WTC11 (cell line): ENCODE measurements around the gene C6orf120. TPM values are rescaled to one million over a fixed set of nuclear protein-coding genes. Genes with fewer than 3 reads are reported as not detected.

Experiments used
- ARID4B ChIP-seq: sonication (generic); formaldehyde crosslinking; IDR thresholded peaks from 2 replicates; pipeline ENCODE4 v1.8.0; 2023; ENCODE audit warnings: missing genetic modification reagents, mild to moderate bottlenecking, borderline replicate concordance
- CREB1 ChIP-seq: sonication (generic); formaldehyde crosslinking; IDR thresholded peaks from 2 replicates; pipeline ENCODE4 v1.8.0; 2023; ENCODE audit warnings: mild to moderate bottlenecking, missing genetic modification reagents
- E2F5 ChIP-seq: sonication (generic); formaldehyde crosslinking; IDR thresholded peaks from 2 replicates; pipeline ENCODE4 v1.8.1; 2022; ENCODE audit warnings: mild to moderate bottlenecking, moderate library complexity, missing genetic modification reagents
- ERG ChIP-seq: fragments of 250-450 bp; sonication (Bioruptor Pico); IDR thresholded peaks from 2 replicates; pipeline ENCODE4 v1.8.0; 2021; ENCODE audit warnings: mild to moderate bottlenecking
- FOXJ3 ChIP-seq: sonication (generic); formaldehyde crosslinking; IDR thresholded peaks from 2 replicates; pipeline ENCODE4 v1.9.0; 2021; ENCODE audit warnings: missing genetic modification reagents, mild to moderate bottlenecking, borderline replicate concordance
- FOXK1 ChIP-seq: sonication (generic); formaldehyde crosslinking; IDR thresholded peaks from 2 replicates; pipeline ENCODE4 v1.8.0; 2022; ENCODE audit warnings: mild to moderate bottlenecking, moderate library complexity, missing genetic modification reagents
- GTF2I ChIP-seq: fragments of 250-450 bp; sonication (Bioruptor Pico); conservative IDR thresholded peaks from 2 replicates; pipeline ENCODE4 v1.4.0; 2021; ENCODE audit warnings: mild to moderate bottlenecking
- IRF1 ChIP-seq: sonication (generic); formaldehyde crosslinking; IDR thresholded peaks from 2 replicates; pipeline ENCODE4 v1.8.0; 2023; ENCODE audit warnings: missing genetic modification reagents
- KAT7 ChIP-seq: sonication (generic); formaldehyde crosslinking; IDR thresholded peaks from 2 replicates; pipeline ENCODE4 v1.8.1; 2023; ENCODE audit warnings: missing genetic modification reagents, mild to moderate bottlenecking, borderline replicate concordance
- MXD4 ChIP-seq: fragments of 250-450 bp; sonication (Bioruptor Pico); IDR thresholded peaks from 2 replicates; pipeline ENCODE4 v1.8.0; 2021; ENCODE audit warnings: mild to moderate bottlenecking, moderate library complexity, borderline replicate concordance
- NFE2L1 ChIP-seq: sonication (generic); formaldehyde crosslinking; IDR thresholded peaks from 2 replicates; pipeline ENCODE4 v1.8.1; 2023; ENCODE audit warnings: missing genetic modification reagents
- NR2C2 ChIP-seq: sonication (generic); formaldehyde crosslinking; IDR thresholded peaks from 2 replicates; pipeline ENCODE4 v1.8.0; 2022; ENCODE audit warnings: mild to moderate bottlenecking, missing genetic modification reagents
- OVOL2 ChIP-seq: fragments of 250-450 bp; sonication (Bioruptor Pico); IDR thresholded peaks from 2 replicates; pipeline ENCODE4 v1.9.0; 2021; ENCODE audit warnings: mild to moderate bottlenecking, borderline replicate concordance
- RORB ChIP-seq: fragments of 250-450 bp; sonication (Bioruptor Pico); IDR thresholded peaks from 2 replicates; pipeline ENCODE4 v1.9.0; 2021; ENCODE audit warnings: mild to moderate bottlenecking
- SP1 ChIP-seq: sonication (generic); formaldehyde crosslinking; conservative IDR thresholded peaks from 2 replicates; pipeline ENCODE4 v1.8.1; 2022; ENCODE audit warnings: missing genetic modification reagents
- USF2 ChIP-seq: sonication (generic); formaldehyde crosslinking; IDR thresholded peaks from 2 replicates; pipeline ENCODE4 v1.8.1; 2023; ENCODE audit warnings: mild to moderate bottlenecking, missing genetic modification reagents, moderate library complexity
- ZNF263 ChIP-seq: sonication (generic); formaldehyde crosslinking; IDR thresholded peaks from 2 replicates; pipeline ENCODE4 v1.8.1; 2022; ENCODE audit warnings: low read depth, mild to moderate bottlenecking, moderate library complexity, missing genetic modification reagents
- total RNA-seq: library from RNA; stranded (reverse); gene quantifications from 3 replicates; pipeline ENCODE4 v1.2.3, GENCODE V29; 2021
- TF ChIP-seq, protein P1 (sequence below): fragments of 250-450 bp; sonication (Bioruptor Pico); IDR thresholded peaks from 2 replicates; pipeline ENCODE4 v1.9.0; 2021; ENCODE audit warnings: moderate library complexity, mild to moderate bottlenecking, inconsistent platforms, borderline replicate concordance
- TF ChIP-seq, protein P2 (sequence below): sonication (generic); formaldehyde crosslinking; IDR thresholded peaks from 2 replicates; pipeline ENCODE4 v1.8.0; 2022; ENCODE audit warnings: missing genetic modification reagents
- TF ChIP-seq, protein P3 (sequence below): sonication (generic); formaldehyde crosslinking; IDR thresholded peaks from 2 replicates; pipeline ENCODE4 v1.8.0; 2022; ENCODE audit warnings: mild to moderate bottlenecking, missing genetic modification reagents
- TF ChIP-seq, protein P4 (sequence below): sonication (generic); formaldehyde crosslinking; IDR thresholded peaks from 2 replicates; pipeline ENCODE4 v1.8.1; 2022; ENCODE audit warnings: missing genetic modification reagents, borderline replicate concordance

C6orf120 gene
- total RNA-seq, 1 experiment from 2014 or later, result 34.5 TPM

DNA sequence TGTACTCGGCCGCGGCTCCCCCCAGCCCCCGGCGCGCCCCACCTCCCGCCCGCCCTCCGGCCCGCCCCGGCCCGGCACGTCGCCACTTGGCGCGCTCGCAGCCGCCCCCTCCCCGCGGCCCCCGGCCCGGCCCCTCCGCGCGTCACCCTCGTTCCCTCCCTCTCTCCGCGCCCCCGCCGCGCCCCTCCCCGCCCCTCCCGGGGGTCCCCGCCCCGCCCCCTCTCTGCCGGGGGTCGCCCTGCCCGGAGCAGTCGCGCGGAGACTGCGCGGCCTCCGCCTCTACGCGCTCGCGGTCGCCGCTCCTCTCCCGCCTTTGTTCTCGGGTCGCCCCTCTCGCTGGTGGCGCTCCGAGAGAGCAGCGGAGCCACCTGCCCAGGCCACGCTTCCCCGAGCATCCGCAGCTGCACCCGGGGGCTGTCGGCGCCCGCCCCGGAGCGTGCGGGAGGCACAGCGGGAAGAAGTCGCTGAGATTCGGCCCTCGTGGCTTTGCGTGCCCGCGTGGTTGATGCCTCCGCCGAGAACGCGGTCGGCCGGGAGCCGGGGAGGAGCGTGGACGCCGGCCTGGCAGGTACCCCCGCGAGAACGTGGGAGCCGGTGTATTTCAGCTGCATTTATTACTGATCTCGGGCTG lies 22.7 kb downstream of the C6orf120 start, which contains the start of gene PHF10 (continued):
- TF ChIP-seq, protein P1, sequence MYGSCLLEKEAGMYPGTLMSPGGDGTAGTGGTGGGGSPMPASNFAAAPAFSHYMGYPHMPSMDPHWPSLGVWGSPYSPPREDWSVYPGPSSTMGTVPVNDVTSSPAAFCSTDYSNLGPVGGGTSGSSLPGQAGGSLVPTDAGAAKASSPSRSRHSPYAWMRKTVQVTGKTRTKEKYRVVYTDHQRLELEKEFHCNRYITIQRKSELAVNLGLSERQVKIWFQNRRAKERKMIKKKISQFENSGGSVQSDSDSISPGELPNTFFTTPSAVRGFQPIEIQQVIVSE (CRISPR knock-in tag), result no peak
- TF ChIP-seq ARID4B (CRISPR knock-in tag) (peak; percentile 71; the same call in 1 of the 2 replicates), NR2C2 (CRISPR knock-in tag) (no peak), CREB1 (CRISPR knock-in tag) (peak; percentile 36; the same call in 1 of the 2 replicates), NFE2L1 (CRISPR knock-in tag) (no peak), MXD4 (no peak), RORB (no peak), SP1 (CRISPR knock-in tag) (peak; percentile 42; the same call in 1 of the 2 replicates), KAT7 (CRISPR knock-in tag) (no peak), E2F5 (CRISPR knock-in tag) (0 out of 2 replicates have a peak, but pooled peaks have one; percentile 23), FOXK1 (CRISPR knock-in tag) (peak; percentile 75), FOXJ3 (CRISPR knock-in tag) (no peak), USF2 (CRISPR knock-in tag) (no peak), IRF1 (CRISPR knock-in tag) (no peak), OVOL2 (CRISPR knock-in tag) (no peak), ERG (no peak), ZNF263 (CRISPR knock-in tag) (no peak), GTF2I (no peak)
- TF ChIP-seq, protein P2, sequence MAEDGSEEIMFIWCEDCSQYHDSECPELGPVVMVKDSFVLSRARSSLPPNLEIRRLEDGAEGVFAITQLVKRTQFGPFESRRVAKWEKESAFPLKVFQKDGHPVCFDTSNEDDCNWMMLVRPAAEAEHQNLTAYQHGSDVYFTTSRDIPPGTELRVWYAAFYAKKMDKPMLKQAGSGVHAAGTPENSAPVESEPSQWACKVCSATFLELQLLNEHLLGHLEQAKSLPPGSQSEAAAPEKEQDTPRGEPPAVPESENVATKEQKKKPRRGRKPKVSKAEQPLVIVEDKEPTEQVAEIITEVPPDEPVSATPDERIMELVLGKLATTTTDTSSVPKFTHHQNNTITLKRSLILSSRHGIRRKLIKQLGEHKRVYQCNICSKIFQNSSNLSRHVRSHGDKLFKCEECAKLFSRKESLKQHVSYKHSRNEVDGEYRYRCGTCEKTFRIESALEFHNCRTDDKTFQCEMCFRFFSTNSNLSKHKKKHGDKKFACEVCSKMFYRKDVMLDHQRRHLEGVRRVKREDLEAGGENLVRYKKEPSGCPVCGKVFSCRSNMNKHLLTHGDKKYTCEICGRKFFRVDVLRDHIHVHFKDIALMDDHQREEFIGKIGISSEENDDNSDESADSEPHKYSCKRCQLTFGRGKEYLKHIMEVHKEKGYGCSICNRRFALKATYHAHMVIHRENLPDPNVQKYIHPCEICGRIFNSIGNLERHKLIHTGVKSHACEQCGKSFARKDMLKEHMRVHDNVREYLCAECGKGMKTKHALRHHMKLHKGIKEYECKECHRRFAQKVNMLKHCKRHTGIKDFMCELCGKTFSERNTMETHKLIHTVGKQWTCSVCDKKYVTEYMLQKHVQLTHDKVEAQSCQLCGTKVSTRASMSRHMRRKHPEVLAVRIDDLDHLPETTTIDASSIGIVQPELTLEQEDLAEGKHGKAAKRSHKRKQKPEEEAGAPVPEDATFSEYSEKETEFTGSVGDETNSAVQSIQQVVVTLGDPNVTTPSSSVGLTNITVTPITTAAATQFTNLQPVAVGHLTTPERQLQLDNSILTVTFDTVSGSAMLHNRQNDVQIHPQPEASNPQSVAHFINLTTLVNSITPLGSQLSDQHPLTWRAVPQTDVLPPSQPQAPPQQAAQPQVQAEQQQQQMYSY (CRISPR knock-in tag), result no peak; the same call in 1 of the 2 replicates
- TF ChIP-seq, protein P3, sequence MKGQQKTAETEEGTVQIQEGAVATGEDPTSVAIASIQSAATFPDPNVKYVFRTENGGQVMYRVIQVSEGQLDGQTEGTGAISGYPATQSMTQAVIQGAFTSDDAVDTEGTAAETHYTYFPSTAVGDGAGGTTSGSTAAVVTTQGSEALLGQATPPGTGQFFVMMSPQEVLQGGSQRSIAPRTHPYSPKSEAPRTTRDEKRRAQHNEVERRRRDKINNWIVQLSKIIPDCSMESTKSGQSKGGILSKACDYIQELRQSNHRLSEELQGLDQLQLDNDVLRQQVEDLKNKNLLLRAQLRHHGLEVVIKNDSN, result peak; percentile 22; the same call in 1 of the 2 replicates
- TF ChIP-seq, protein P4, sequence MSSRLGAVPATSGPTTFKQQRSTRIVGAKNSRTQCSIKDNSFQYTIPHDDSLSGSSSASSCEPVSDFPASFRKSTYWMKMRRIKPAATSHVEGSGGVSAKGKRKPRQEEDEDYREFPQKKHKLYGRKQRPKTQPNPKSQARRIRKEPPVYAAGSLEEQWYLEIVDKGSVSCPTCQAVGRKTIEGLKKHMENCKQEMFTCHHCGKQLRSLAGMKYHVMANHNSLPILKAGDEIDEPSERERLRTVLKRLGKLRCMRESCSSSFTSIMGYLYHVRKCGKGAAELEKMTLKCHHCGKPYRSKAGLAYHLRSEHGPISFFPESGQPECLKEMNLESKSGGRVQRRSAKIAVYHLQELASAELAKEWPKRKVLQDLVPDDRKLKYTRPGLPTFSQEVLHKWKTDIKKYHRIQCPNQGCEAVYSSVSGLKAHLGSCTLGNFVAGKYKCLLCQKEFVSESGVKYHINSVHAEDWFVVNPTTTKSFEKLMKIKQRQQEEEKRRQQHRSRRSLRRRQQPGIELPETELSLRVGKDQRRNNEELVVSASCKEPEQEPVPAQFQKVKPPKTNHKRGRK (CRISPR knock-in tag), result no peak
